Right hindlimb (tissue), 1 donor: ENCODE data around the gene DEFB108B.
"Not testable (repeated sequence)": the region's sequence is repeated elsewhere in the genome, so short reads cannot be mapped to it uniquely, and the experiment has no call there.

Experiments used
- DNase-seq: peaks from one replicate; pipeline ENCODE4 v3.0.0-alpha.2; 2018

The DEFB108B gene

GRCh38 chr11:71832811-71833210, at the start of gene DEFB108B:
Gene DEFB108B, plus strand, starts transcription at chr11:71833200. Its CDS starts 0 bp downstream, at chr11:71833200.
- DNase-seq = not testable (repeated sequence)

- peak; percentile 93 for DNase-seq
Measured at GRCh38 chr11:71786114-71786847, 46.7 kb upstream of the DEFB108B start.

- DNase-seq = peak; percentile 100
Measured at GRCh38 chr11:71786848-71787097, 46.2 kb upstream of the DEFB108B start.

- DNase-seq = peak; percentile 97
Measured at GRCh38 chr11:71787098-71787823, 45.7 kb upstream of the DEFB108B start.

GRCh38 chr11:71787824-71788454, 45.1 kb upstream of the DEFB108B start:
- DNase-seq = peak; percentile 42

- not testable (repeated sequence) for DNase-seq
Measured at GRCh38 chr11:71789444-71790196, 43.4 kb upstream of the DEFB108B start.

GRCh38 chr11:71791111-71791510, 41.9 kb upstream of the DEFB108B start:
- not testable (repeated sequence) for DNase-seq

- not testable (repeated sequence) for DNase-seq
Measured at GRCh38 chr11:71792621-71793235, 40.3 kb upstream of the DEFB108B start.

- not testable (repeated sequence) for DNase-seq
Measured at GRCh38 chr11:71794386-71795040, 38.5 kb upstream of the DEFB108B start.

- DNase-seq = not testable (repeated sequence)
Measured at GRCh38 chr11:71795236-71795635, 37.8 kb upstream of the DEFB108B start.

GRCh38 chr11:71796016-71796415, 37.0 kb upstream of the DEFB108B start:
- DNase-seq = not testable (repeated sequence)

- not testable (repeated sequence) for DNase-seq
Measured at GRCh38 chr11:71796781-71797180, 36.2 kb upstream of the DEFB108B start.

- DNase-seq = not testable (repeated sequence)
Measured at GRCh38 chr11:71799556-71800128, 33.4 kb upstream of the DEFB108B start.

- DNase-seq = peak; percentile 74
Measured at GRCh38 chr11:71800335-71800953, 32.6 kb upstream of the DEFB108B start.

- DNase-seq = not testable (repeated sequence)
Measured at GRCh38 chr11:71801026-71801425, 32.0 kb upstream of the DEFB108B start.

GRCh38 chr11:71802874-71803273, 30.1 kb upstream of the DEFB108B start:
- DNase-seq = not testable (repeated sequence)

- DNase-seq = not testable (repeated sequence)
Measured at GRCh38 chr11:71804158-71804947, 28.6 kb upstream of the DEFB108B start.

GRCh38 chr11:71812529-71812928, 20.5 kb upstream of the DEFB108B start:
- not testable (repeated sequence) for DNase-seq

GRCh38 chr11:71813481-71814355, 19.3 kb upstream of the DEFB108B start:
- peak; percentile 81 for DNase-seq
